SK-N-SH treated with all-trans-retinoic acid at 6 μM for 48 hours (cell line): ENCODE results near the gene PALMD.

Experiments used
- PATZ1 ChIP-seq: fragments of 250-450 bp; sonication (Bioruptor Pico); IDR thresholded peaks from 2 replicates; pipeline ENCODE4 v1.8.0; 2020; ENCODE audit warnings: mild to moderate bottlenecking, moderate library complexity, borderline replicate concordance
- RARB ChIP-seq: fragments of 250-450 bp; sonication (Bioruptor Pico); IDR thresholded peaks from 2 replicates; pipeline ENCODE4 v1.8.0; 2021; ENCODE audit warnings: mild to moderate bottlenecking, moderate library complexity
- ZNF565 ChIP-seq: fragments of 450-650 bp; formaldehyde crosslinking; conservative IDR thresholded peaks from 2 replicates; pipeline ENCODE4 v1.5.0; 2020; ENCODE audit warnings: low read depth, mild to moderate bottlenecking, moderate library complexity
- ZNF70 ChIP-seq: fragments of 450-650 bp; formaldehyde crosslinking; IDR thresholded peaks from 2 replicates; pipeline ENCODE4 v1.5.0; 2020; ENCODE audit warnings: mild to moderate bottlenecking, moderate library complexity
- TF ChIP-seq, protein P1 (sequence below): fragments of 250-450 bp; sonication (Bioruptor Pico); IDR thresholded peaks from 2 replicates; pipeline ENCODE4 v1.5.0; 2020; ENCODE audit warnings: mild to moderate bottlenecking, moderate library complexity

DNA sequence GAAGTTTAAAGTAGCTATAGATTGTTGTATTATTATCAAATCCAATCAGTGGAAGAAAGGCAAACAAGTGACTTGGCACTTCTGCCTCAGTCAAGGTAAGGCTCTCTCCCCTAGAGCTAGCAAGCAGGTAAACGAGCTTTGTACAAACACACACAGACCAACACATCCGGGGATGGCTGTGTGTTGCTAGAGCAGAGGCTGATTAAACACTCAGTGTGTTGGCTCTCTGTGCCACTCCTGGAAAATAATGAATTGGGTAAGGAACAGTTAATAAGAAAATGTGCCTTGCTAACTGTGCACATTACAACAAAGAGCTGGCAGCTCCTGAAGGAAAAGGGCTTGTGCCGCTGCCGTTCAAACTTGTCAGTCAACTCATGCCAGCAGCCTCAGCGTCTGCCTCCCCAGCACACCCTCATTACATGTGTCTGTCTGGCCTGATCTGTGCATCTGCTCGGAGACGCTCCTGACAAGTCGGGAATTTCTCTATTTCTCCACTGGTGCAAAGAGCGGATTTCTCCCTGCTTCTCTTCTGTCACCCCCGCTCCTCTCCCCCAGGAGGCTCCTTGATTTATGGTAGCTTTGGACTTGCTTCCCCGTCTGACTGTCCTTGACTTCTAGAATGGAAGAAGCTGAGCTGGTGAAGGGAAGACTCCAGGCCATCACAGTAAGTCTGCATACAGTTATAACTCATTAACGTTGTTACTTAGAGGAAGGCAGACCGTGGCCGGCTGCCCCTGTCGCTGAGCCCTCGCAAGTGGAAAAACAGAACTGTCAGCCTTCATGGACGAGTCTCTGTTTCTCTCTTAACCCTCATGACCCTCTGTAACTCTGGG lies at the start of gene PALMD:
- TF ChIP-seq, protein P1, sequence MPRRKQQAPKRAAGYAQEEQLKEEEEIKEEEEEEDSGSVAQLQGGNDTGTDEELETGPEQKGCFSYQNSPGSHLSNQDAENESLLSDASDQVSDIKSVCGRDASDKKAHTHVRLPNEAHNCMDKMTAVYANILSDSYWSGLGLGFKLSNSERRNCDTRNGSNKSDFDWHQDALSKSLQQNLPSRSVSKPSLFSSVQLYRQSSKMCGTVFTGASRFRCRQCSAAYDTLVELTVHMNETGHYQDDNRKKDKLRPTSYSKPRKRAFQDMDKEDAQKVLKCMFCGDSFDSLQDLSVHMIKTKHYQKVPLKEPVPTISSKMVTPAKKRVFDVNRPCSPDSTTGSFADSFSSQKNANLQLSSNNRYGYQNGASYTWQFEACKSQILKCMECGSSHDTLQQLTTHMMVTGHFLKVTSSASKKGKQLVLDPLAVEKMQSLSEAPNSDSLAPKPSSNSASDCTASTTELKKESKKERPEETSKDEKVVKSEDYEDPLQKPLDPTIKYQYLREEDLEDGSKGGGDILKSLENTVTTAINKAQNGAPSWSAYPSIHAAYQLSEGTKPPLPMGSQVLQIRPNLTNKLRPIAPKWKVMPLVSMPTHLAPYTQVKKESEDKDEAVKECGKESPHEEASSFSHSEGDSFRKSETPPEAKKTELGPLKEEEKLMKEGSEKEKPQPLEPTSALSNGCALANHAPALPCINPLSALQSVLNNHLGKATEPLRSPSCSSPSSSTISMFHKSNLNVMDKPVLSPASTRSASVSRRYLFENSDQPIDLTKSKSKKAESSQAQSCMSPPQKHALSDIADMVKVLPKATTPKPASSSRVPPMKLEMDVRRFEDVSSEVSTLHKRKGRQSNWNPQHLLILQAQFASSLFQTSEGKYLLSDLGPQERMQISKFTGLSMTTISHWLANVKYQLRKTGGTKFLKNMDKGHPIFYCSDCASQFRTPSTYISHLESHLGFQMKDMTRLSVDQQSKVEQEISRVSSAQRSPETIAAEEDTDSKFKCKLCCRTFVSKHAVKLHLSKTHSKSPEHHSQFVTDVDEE: no peak
- TF ChIP-seq ZNF70 (CRISPR knock-in tag): no peak
- TF ChIP-seq ZNF565: no peak
- no peak for TF ChIP-seq PATZ1
- TF ChIP-seq RARB: no peak
